Measurements from ENCODE around the gene RRAS2.

- TF ChIP-seq CTCF (IDR thresholded peaks at IDR 0.05) = no peak
- TF ChIP-seq POLR2A (IDR thresholded peaks at IDR 0.05) = no peak
Observed at GRCh38 chr11:14314127-14314526, 44.9 kb downstream of the RRAS2 start.

All from Peyer's patch (tissue), 4 donors.